Vagina (tissue), 2 donors: ENCODE data around the gene ZFP3.

ENCODE experiments used
- POLR2AphosphoS5 ChIP-seq, 2 donors: sonication (generic); formaldehyde crosslinking; IDR thresholded peaks; one replicate each; pipeline ENCODE4 v1.9.0; 2017; ENCODE audit warnings: antibody characterized with exemption in 2 of 2, mild to moderate bottlenecking in 2 of 2, low read depth in 1 of 2; ENCODE audit not compliant: insufficient read depth in 1 of 2
- TF ChIP-seq, protein P1 (sequence below), 3 experiments: fragments of 450-650 bp in 2 of 3; fragments of 200-600 bp in 1 of 3; sonication (generic) in 1 of 3; IDR thresholded peaks; one replicate each; pipeline ENCODE4 v1.5.1; 2017 to 2019; ENCODE audit warnings: antibody characterized with exemption in 3 of 3, mild to moderate bottlenecking in 2 of 3, moderate library complexity in 2 of 3

DNA sequence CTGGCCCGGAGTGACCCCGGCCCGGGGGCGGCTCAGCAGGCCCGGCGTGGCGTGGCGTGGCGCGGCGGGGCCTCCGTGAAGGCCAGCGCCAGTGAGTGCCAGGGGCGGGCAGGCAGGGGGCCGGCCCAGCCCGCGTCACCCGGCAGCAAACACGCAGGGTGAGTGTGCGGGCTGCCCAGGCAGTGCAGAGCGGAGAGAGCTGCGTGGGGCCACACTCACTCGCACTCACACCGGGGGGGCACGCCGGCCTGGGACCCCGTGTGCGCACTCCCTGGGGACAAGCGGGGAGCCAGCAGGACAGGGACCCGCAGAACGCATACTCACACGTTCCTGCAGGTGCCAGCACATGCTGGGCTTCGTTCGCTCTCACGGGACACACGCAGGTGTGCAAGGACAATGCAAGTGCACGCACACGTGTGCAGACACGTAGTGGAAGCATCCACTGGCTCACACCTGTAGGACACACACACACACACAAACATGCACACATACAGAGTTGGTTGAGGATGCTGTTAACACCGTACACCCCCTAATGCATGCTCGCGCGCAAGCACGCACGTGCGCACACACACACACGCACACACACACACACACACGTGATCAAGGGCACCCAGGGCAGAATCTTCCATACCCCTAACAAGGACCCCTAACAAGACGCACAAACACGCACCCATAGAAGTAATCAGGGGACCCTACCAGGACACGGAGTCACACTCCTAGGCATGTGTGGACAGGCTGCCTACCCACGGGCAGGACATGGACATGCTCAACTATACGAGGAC, 45.3 kb downstream of the ZFP3 start:
- TF ChIP-seq, protein P1, sequence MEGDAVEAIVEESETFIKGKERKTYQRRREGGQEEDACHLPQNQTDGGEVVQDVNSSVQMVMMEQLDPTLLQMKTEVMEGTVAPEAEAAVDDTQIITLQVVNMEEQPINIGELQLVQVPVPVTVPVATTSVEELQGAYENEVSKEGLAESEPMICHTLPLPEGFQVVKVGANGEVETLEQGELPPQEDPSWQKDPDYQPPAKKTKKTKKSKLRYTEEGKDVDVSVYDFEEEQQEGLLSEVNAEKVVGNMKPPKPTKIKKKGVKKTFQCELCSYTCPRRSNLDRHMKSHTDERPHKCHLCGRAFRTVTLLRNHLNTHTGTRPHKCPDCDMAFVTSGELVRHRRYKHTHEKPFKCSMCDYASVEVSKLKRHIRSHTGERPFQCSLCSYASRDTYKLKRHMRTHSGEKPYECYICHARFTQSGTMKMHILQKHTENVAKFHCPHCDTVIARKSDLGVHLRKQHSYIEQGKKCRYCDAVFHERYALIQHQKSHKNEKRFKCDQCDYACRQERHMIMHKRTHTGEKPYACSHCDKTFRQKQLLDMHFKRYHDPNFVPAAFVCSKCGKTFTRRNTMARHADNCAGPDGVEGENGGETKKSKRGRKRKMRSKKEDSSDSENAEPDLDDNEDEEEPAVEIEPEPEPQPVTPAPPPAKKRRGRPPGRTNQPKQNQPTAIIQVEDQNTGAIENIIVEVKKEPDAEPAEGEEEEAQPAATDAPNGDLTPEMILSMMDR (IDR thresholded peaks at IDR 0.05): no peak
- no peak for TF ChIP-seq POLR2AphosphoS5 (IDR thresholded peaks at IDR 0.05; ENCODE audit: insufficient read depth in 1 of 2, low read depth in 1 of 2)
